ENCODE data around the gene CD68. TPM values are rescaled to one million over a fixed set of nuclear protein-coding genes. Genes with fewer than 3 reads are reported as not detected.
A peak's percentile ranks its signal among the peaks of the same experiment; 100 is the strongest.

The CD68 gene
- total RNA-seq, 1 donor from 2014 or later, result 0.95 TPM

GRCh38 chr17:7551396-7551795 lies 28.0 kb upstream of the CD68 start:
- no peak overlapping the region for H3K27ac ChIP-seq
- no peak for DNase-seq (ENCODE audit: low spot score)
- no peaks in the 10 kb centered on the region for H3K9me3 ChIP-seq (ENCODE audit: low read depth)
- no peak overlapping the region for H3K27ac Mint-ChIP-seq
- H3K4me1 ChIP-seq, result peaks cover 3% of the 10 kb centered on the region
- TF ChIP-seq EZH2phosphoT487 (IDR thresholded peaks at IDR 0.05), result no peak
- no peak for TF ChIP-seq CTCF (IDR thresholded peaks at IDR 0.05)
- TF ChIP-seq EZH2 (IDR thresholded peaks at IDR 0.05), result no peak
- no peaks in the 10 kb centered on the region for H3K36me3 ChIP-seq
- no peak overlapping the region for H3K4me3 Mint-ChIP-seq
- no peak overlapping the region for H3K4me3 ChIP-seq
- H3K9me3 Mint-ChIP-seq, result no peaks in the 10 kb centered on the region
- H3K79me2 ChIP-seq (ENCODE audit: low read depth), result no peaks in the 10 kb centered on the region
- peaks cover 22% of the 10 kb centered on the region for H3K27me3 ChIP-seq
- H3K4me2 ChIP-seq, result no peak overlapping the region
- no peaks in the 10 kb centered on the region for H4K20me1 ChIP-seq (ENCODE audit: low read depth)
- no peak overlapping the region for H2AFZ ChIP-seq (replicated peaks)
- peaks cover 20% of the 10 kb centered on the region for H3K27me3 Mint-ChIP-seq (ENCODE audit: insufficient read depth, low read depth)
- peaks cover 26% of the 10 kb centered on the region for H3F3A ChIP-seq (ENCODE audit: low read depth)
- peaks cover 14% of the 10 kb centered on the region for H3K4me1 Mint-ChIP-seq
- no peak overlapping the region for H3K9ac ChIP-seq
- H3K36me3 Mint-ChIP-seq, result no peaks in the 10 kb centered on the region

DNA sequence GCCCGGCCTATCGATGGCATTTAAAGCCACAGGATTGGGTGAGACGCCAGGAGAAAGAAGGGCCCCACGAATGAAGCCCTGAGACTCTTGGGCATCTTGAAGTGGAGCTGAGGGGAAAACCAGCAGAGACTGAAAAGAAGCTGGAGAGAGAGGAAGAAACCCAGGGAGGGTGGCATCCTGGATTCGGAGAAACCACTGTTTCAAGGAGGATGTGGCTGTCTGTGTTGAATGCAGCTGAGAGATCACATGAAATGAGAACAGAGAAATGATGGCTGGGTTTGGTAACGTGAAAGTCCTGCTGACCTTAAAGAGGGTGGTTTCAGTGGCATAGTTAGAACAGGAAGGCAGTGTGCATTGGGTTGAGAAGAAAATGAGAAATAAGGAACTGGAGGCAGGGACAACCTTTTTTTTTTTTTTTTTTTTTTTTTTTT lies 26.8 kb upstream of the CD68 start:
- H3K79me2 ChIP-seq (ENCODE audit: low read depth), result no peaks in the 10 kb centered on the region
- no peak overlapping the region for H3K4me2 ChIP-seq
- Mint-ChIP-seq H3K27me3 (ENCODE audit: insufficient read depth, low read depth) (peaks cover 20% of the 10 kb centered on the region), H3K4me3 (no peak overlapping the region), H3K27ac (no peak overlapping the region), H3K9me3 (no peaks in the 10 kb centered on the region), H3K4me1 (peaks cover 14% of the 10 kb centered on the region), H3K36me3 (no peaks in the 10 kb centered on the region)
- H3K27ac ChIP-seq, result no peak overlapping the region
- H3K36me3 ChIP-seq, result no peaks in the 10 kb centered on the region
- H3F3A ChIP-seq (ENCODE audit: low read depth), result peaks cover 37% of the 10 kb centered on the region
- no peaks in the 10 kb centered on the region for H3K9me3 ChIP-seq (ENCODE audit: low read depth)
- H2AFZ ChIP-seq (replicated peaks), result no peak overlapping the region
- no peak for DNase-seq (ENCODE audit: low spot score)
- no peak for TF ChIP-seq CTCF (IDR thresholded peaks at IDR 0.05)
- no peak for TF ChIP-seq EZH2 (IDR thresholded peaks at IDR 0.05)
- TF ChIP-seq EZH2phosphoT487 (IDR thresholded peaks at IDR 0.05), result no peak
- H3K4me1 ChIP-seq, result peaks cover 9% of the 10 kb centered on the region
- no peaks in the 10 kb centered on the region for H4K20me1 ChIP-seq (ENCODE audit: low read depth)
- H3K9ac ChIP-seq, result no peak overlapping the region
- H3K4me3 ChIP-seq, result no peak overlapping the region
- H3K27me3 ChIP-seq, result peaks cover 15% of the 10 kb centered on the region

DNA sequence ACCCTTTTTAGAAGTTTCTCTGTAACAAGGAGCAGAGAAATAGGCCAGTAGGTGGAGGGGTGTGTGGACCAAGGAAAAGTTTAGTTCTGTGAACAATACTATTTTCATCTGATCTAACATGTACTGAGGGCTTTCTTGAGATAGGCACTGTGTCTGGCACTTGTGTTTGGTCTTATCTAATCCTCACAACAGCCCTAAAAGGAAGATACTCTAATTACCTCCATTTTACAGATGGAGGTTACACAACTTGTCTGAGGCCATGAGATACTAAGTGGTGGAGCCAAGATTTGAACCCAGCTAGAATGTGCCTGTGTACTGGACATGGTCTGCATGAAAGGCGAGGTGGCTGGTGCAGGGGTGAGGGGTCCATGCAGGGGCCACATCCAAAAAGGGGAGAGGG lies 26.1 kb upstream of the CD68 start:
- H3K9ac ChIP-seq, result no peak overlapping the region
- no peaks in the 10 kb centered on the region for H3K36me3 Mint-ChIP-seq
- H3K27me3 Mint-ChIP-seq (ENCODE audit: insufficient read depth, low read depth), result peaks cover 16% of the 10 kb centered on the region
- no peaks in the 10 kb centered on the region for H4K20me1 ChIP-seq (ENCODE audit: low read depth)
- no peak overlapping the region for H2AFZ ChIP-seq (replicated peaks)
- no peak for DNase-seq (ENCODE audit: low spot score)
- peaks cover 15% of the 10 kb centered on the region for H3K4me1 Mint-ChIP-seq
- no peaks in the 10 kb centered on the region for H3K9me3 ChIP-seq (ENCODE audit: low read depth)
- H3K36me3 ChIP-seq, result no peaks in the 10 kb centered on the region
- TF ChIP-seq EZH2 (IDR thresholded peaks at IDR 0.05) (no peak), EZH2phosphoT487 (IDR thresholded peaks at IDR 0.05) (no peak), CTCF (IDR thresholded peaks at IDR 0.05) (no peak)
- H3K9me3 Mint-ChIP-seq, result no peaks in the 10 kb centered on the region
- no peak overlapping the region for H3K27ac Mint-ChIP-seq
- peaks cover 8% of the 10 kb centered on the region for H3K27me3 ChIP-seq
- peaks cover 38% of the 10 kb centered on the region for H3F3A ChIP-seq (ENCODE audit: low read depth)
- peaks cover 13% of the 10 kb centered on the region for H3K4me1 ChIP-seq
- H3K4me3 ChIP-seq, result no peak overlapping the region
- no peak overlapping the region for H3K27ac ChIP-seq
- peak overlapping the region; percentile 12 for H3K4me3 Mint-ChIP-seq
- no peaks in the 10 kb centered on the region for H3K79me2 ChIP-seq (ENCODE audit: low read depth)
- H3K4me2 ChIP-seq, result no peak overlapping the region
